ENCODE measurements around the gene GGPS1. TPM values are rescaled to one million over a fixed set of nuclear protein-coding genes. Genes with fewer than 3 reads are reported as not detected.
A peak's percentile ranks its signal among the peaks of the same experiment; 100 is the strongest.

GGPS1 gene
- total RNA-seq, 4 donors from 2014 or later, result 24.3 to 42.7 (median 33.2) TPM

DNA sequence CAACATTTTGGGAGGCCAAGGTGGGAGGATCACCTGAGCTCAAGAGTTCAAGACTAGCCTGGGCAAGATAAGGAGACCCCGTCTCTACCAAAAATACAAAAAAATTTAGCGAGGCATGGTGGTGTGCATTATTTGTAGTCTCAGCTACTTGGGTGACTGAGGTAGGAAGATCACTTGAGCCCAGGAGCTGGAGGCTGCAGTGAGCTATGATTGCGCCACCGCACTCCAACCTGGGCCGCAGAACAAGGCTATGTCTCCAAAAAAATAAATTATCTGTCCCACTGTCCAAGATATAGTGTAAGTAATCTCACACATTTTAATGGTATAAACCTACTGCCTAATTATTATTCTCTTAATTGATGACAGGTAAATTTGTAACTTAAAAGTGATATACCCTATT, 13.2 kb upstream of the GGPS1 start:
- no peaks in the 10 kb centered on the region for H3K9me3 ChIP-seq
- intact Hi-C loops (cut with DNase I), result no loop called here
- no peaks in the 10 kb centered on the region for H3K27me3 ChIP-seq
- H3K4me3 ChIP-seq (replicated peaks in 1 of 3), result no peak overlapping the region
- H3K4me1 ChIP-seq, result peaks cover 29 to 46% of the 10 kb centered on the region in 2 donors
- DNase-seq, result no peak
- H3K36me3 ChIP-seq, result no peaks in the 10 kb centered on the region
- WGBS, 2 donors, result 95 to 97% methylated on average over 5 of the region's 5 CpGs
- H3K27ac ChIP-seq, result no peak overlapping the region
- TF ChIP-seq POLR2A (IDR thresholded peaks at IDR 0.05), result no peak
- TF ChIP-seq, protein P1, sequence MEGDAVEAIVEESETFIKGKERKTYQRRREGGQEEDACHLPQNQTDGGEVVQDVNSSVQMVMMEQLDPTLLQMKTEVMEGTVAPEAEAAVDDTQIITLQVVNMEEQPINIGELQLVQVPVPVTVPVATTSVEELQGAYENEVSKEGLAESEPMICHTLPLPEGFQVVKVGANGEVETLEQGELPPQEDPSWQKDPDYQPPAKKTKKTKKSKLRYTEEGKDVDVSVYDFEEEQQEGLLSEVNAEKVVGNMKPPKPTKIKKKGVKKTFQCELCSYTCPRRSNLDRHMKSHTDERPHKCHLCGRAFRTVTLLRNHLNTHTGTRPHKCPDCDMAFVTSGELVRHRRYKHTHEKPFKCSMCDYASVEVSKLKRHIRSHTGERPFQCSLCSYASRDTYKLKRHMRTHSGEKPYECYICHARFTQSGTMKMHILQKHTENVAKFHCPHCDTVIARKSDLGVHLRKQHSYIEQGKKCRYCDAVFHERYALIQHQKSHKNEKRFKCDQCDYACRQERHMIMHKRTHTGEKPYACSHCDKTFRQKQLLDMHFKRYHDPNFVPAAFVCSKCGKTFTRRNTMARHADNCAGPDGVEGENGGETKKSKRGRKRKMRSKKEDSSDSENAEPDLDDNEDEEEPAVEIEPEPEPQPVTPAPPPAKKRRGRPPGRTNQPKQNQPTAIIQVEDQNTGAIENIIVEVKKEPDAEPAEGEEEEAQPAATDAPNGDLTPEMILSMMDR (IDR thresholded peaks at IDR 0.05), result no peak

DNA sequence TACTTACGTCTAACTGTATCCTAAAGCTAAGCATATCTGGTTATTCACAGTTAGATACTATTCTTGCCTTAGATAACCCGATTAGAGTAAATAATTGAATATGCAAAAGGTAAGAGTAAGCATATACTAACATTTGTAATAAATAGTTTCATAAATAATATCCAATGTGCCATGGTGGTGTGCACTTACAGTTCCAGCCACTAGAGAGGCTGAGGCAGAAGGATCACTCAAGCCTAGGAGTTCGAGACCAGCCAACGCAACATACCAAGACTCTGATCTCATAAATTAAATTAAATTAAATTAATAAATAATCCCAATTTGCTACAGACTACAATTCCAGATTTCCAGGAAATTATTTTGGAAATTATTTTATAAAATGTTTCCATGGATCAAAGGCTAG, 12.6 kb upstream of the GGPS1 start:
- TF ChIP-seq, protein P1 (IDR thresholded peaks at IDR 0.05), result no peak
- no peak for TF ChIP-seq POLR2A (IDR thresholded peaks at IDR 0.05)
- DNase-seq, result no peak
- intact Hi-C loops (cut with DNase I), result no loop called here
- H3K4me3 ChIP-seq (replicated peaks in 1 of 3), result no peak overlapping the region
- peaks cover 23 to 40% of the 10 kb centered on the region in 2 donors for H3K4me1 ChIP-seq
- H3K9me3 ChIP-seq, result no peaks in the 10 kb centered on the region
- no peaks in the 10 kb centered on the region for H3K36me3 ChIP-seq
- H3K27ac ChIP-seq, result no peak overlapping the region
- WGBS, 2 donors, result 96% methylated on average over 4 of the region's 4 CpGs
- H3K27me3 ChIP-seq, result no peaks in the 10 kb centered on the region

DNA sequence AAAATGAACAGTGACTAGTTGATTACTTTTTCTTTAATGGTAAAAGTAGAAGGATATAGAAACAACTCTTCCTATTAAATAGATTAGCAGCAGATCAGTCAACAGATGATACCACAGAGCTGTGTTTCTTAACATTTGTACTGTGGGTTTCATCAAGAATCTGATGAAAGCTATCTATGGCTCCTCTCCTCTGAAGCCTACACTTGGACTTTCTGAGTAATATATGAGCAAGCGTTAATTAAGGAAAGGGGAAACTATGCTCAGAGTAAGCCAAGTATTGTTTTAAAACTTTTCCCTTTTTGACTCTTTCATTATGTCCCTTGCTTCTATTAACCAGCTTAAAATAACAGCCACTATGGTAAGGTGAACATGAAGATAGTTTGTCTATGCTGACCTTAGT, 11.2 kb upstream of the GGPS1 start:
- Histone ChIP-seq H3K27ac (no peak overlapping the region), H3K4me3 (replicated peaks in 1 of 3) (no peak overlapping the region), H3K9me3 (no peaks in the 10 kb centered on the region), H3K27me3 (no peaks in the 10 kb centered on the region), H3K36me3 (no peaks in the 10 kb centered on the region), H3K4me1 (peaks cover 20 to 31% of the 10 kb centered on the region in 2 donors)
- DNase-seq, result no peak
- intact Hi-C loops (cut with DNase I), result no loop called here
- 40 to 62% methylated on average over 1 of the region's 1 CpG for WGBS, 2 donors
- no peak for TF ChIP-seq POLR2A (IDR thresholded peaks at IDR 0.05)
- TF ChIP-seq, protein P1 (IDR thresholded peaks at IDR 0.05), result no peak

GRCh38 chr1:235319255-235319654, 9.1 kb upstream of the GGPS1 start:
- WGBS, 2 donors, result 83 to 89% methylated on average over 2 of the region's 2 CpGs
- intact Hi-C loops (cut with DNase I), result no loop called here

DNA sequence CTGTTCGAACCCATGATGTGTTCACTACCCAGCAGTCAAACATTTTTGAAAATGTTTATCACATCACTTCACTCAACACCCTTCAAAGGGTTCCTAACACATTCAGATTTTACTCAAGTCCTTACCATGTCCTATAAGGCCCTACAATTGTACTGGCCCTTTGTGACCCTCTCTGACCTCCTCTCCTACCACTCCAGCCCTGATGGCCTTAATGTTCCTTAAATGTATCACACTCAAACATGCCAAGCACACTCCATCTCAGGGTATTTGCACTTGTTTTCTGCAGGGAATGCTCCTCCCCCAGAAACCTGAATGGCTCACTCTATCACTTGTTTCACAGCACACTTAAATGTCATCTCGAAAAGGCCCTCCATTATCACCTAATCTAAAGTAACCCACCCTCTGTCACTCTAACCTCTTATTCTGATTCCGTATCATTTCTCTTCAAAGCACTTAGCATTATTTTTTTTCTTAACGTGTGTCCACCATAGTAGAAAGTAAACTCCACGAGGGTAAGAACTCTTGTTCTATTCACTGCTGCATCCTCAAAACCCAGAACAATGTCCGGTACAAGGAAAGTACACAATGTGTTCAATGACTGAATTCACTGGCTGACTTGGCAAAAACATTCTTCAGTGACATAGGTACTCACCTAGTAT, 7.7 kb upstream of the GGPS1 start:
- no peaks in the 10 kb centered on the region for H3K36me3 ChIP-seq
- intact Hi-C loops (cut with DNase I), result loop anchor here (10.0 kb wide), 1 partner anchor 66 kb away; no protein-coding TSS in a partner anchor
- H3K4me1 ChIP-seq, result peaks cover 15 to 17% of the 10 kb centered on the region in 2 donors
- no peak for TF ChIP-seq POLR2A (IDR thresholded peaks at IDR 0.05)
- TF ChIP-seq, protein P1 (IDR thresholded peaks at IDR 0.05), result no peak
- no peak overlapping the region for H3K4me3 ChIP-seq (replicated peaks in 1 of 3)
- no peaks in the 10 kb centered on the region for H3K27me3 ChIP-seq
- 76 to 81% methylated on average over 6 of the region's 6 CpGs for WGBS, 2 donors
- no peak for DNase-seq
- no peaks in the 10 kb centered on the region for H3K9me3 ChIP-seq
- H3K27ac ChIP-seq, result no peak overlapping the region

More at GRCh38 chr1:235319255-235319654, 9.1 kb upstream of the GGPS1 start:
- DNase-seq, result peak in 1 of 2 donors; percentile 24
- no peak overlapping the region for H3K4me3 ChIP-seq (replicated peaks in 1 of 3)
- TF ChIP-seq, protein P1 (IDR thresholded peaks at IDR 0.05), result no peak
- no peak for TF ChIP-seq POLR2A (IDR thresholded peaks at IDR 0.05)
- no peaks in the 10 kb centered on the region for H3K9me3 ChIP-seq
- H3K27ac ChIP-seq, result no peak overlapping the region
- H3K27me3 ChIP-seq, result no peaks in the 10 kb centered on the region
- H3K36me3 ChIP-seq, result no peaks in the 10 kb centered on the region
- H3K4me1 ChIP-seq, result peaks cover 5 to 12% of the 10 kb centered on the region in 2 donors
